Skeletal muscle satellite cell (primary cell): ENCODE measurements around the gene OSBPL9.
"Not testable (repeated sequence)": the region's sequence is repeated elsewhere in the genome, so short reads cannot be mapped to it uniquely, and the experiment has no call there.

Experiments
- H3K27me3 ChIP-seq: 2 replicates; pipeline ENCODE4 v1.7.0; 2013; ENCODE audit warnings: low read length; ENCODE audit not compliant: control insufficient read depth, insufficient read depth
- H3K36me3 ChIP-seq: 2 replicates; pipeline ENCODE4 v1.7.0; 2013; ENCODE audit warnings: mild to moderate bottlenecking, control low read depth, low read length; ENCODE audit not compliant: insufficient read depth
- H3K4me1 ChIP-seq: 2 replicates; pipeline ENCODE4 v1.7.0; 2013; ENCODE audit warnings: low read length; ENCODE audit not compliant: control insufficient read depth, insufficient read depth
- H3K4me2 ChIP-seq: 2 replicates; pipeline ENCODE4 v1.7.0; 2013; ENCODE audit warnings: mild to moderate bottlenecking, low read length
- H3K4me3 ChIP-seq: 2 replicates; pipeline ENCODE4 v1.7.0; 2013; ENCODE audit warnings: low read length
- H3K9ac ChIP-seq: 2 replicates; pipeline ENCODE4 v1.7.0; 2013; ENCODE audit warnings: mild to moderate bottlenecking, low read depth, low read length, moderate library complexity
- H3K9me3 ChIP-seq: replicated peaks from 2 replicates; pipeline ENCODE4 v1.7.0; 2013; ENCODE audit warnings: mild to moderate bottlenecking, control low read depth, low read length

The OSBPL9 gene

GRCh38 chr1:51719146-51719545, 102.3 kb downstream of the OSBPL9 start:
- Histone ChIP-seq H3K27me3 (no peaks in the 10 kb centered on the region), H3K9me3 (no peaks in the 10 kb centered on the region), H3K36me3 (no peaks in the 10 kb centered on the region), H3K4me1 (no peaks in the 10 kb centered on the region), H3K4me3 (no peak overlapping the region), H3K9ac (no peak overlapping the region), H3K4me2 (no peak overlapping the region)

GRCh38 chr1:51724797-51725196, 107.9 kb downstream of the OSBPL9 start:
- no peak overlapping the region for H3K4me2 ChIP-seq
- H3K9ac ChIP-seq: no peak overlapping the region
- no peak overlapping the region for H3K4me3 ChIP-seq
- no peaks in the 10 kb centered on the region for H3K36me3 ChIP-seq
- H3K9me3 ChIP-seq: no peaks in the 10 kb centered on the region
- H3K27me3 ChIP-seq: no peaks in the 10 kb centered on the region
- H3K4me1 ChIP-seq: peaks cover 7% of the 10 kb centered on the region

GRCh38 chr1:51726051-51726450, 109.2 kb downstream of the OSBPL9 start:
- H3K9me3 ChIP-seq: no peaks in the 10 kb centered on the region
- no peaks in the 10 kb centered on the region for H3K27me3 ChIP-seq
- no peak overlapping the region for H3K4me2 ChIP-seq
- no peaks in the 10 kb centered on the region for H3K36me3 ChIP-seq
- H3K4me3 ChIP-seq: no peak overlapping the region
- H3K4me1 ChIP-seq: peaks cover 12% of the 10 kb centered on the region
- no peak overlapping the region for H3K9ac ChIP-seq

GRCh38 chr1:51726544-51727225, 109.8 kb downstream of the OSBPL9 start:
- Histone ChIP-seq H3K9ac (no peak overlapping the region), H3K9me3 (no peaks in the 10 kb centered on the region)

GRCh38 chr1:51727366-51727765, 110.5 kb downstream of the OSBPL9 start:
- H3K4me2 ChIP-seq: no peak overlapping the region
- H3K4me3 ChIP-seq: no peak overlapping the region
- H3K9ac ChIP-seq: no peak overlapping the region
- peaks cover 12% of the 10 kb centered on the region for H3K4me1 ChIP-seq
- no peaks in the 10 kb centered on the region for H3K9me3 ChIP-seq
- no peaks in the 10 kb centered on the region for H3K27me3 ChIP-seq
- H3K36me3 ChIP-seq: no peaks in the 10 kb centered on the region

More at GRCh38 chr1:51726544-51727225, 109.8 kb downstream of the OSBPL9 start:
- H3K4me2 ChIP-seq: no peak overlapping the region
- H3K4me1 ChIP-seq: peaks cover 12% of the 10 kb centered on the region
- no peak overlapping the region for H3K4me3 ChIP-seq
- H3K36me3 ChIP-seq: no peaks in the 10 kb centered on the region
- no peaks in the 10 kb centered on the region for H3K27me3 ChIP-seq

- H3K4me2 ChIP-seq: peak overlapping the region; percentile 86
- peaks cover 12% of the 10 kb centered on the region for H3K4me1 ChIP-seq
- H3K36me3 ChIP-seq: no peaks in the 10 kb centered on the region
- peak overlapping the region; percentile 81 for H3K9ac ChIP-seq
- no peaks in the 10 kb centered on the region for H3K27me3 ChIP-seq
- no peaks in the 10 kb centered on the region for H3K9me3 ChIP-seq
- H3K4me3 ChIP-seq: peak overlapping the region; percentile 71
Observed at GRCh38 chr1:51728611-51729155, 111.8 kb downstream of the OSBPL9 start.

GRCh38 chr1:51729156-51729823, 112.4 kb downstream of the OSBPL9 start:
- Histone ChIP-seq H3K9me3 (no peaks in the 10 kb centered on the region), H3K9ac (peak overlapping the region; percentile 81), H3K27me3 (no peaks in the 10 kb centered on the region), H3K4me3 (peak overlapping the region; percentile 71), H3K4me1 (peaks cover 15% of the 10 kb centered on the region), H3K4me2 (peak overlapping the region; percentile 86), H3K36me3 (no peaks in the 10 kb centered on the region)

GRCh38 chr1:51729824-51730301, 113.0 kb downstream of the OSBPL9 start:
- Histone ChIP-seq H3K4me2 (peak overlapping the region; percentile 86), H3K9me3 (no peaks in the 10 kb centered on the region), H3K36me3 (no peaks in the 10 kb centered on the region), H3K27me3 (no peaks in the 10 kb centered on the region), H3K4me1 (peaks cover 15% of the 10 kb centered on the region), H3K9ac (peak overlapping the region; percentile 77), H3K4me3 (peak overlapping the region; percentile 71)

GRCh38 chr1:51731998-51732397, 115.1 kb downstream of the OSBPL9 start:
- Histone ChIP-seq H3K27me3 (no peaks in the 10 kb centered on the region), H3K4me3 (no peak overlapping the region), H3K9ac (no peak overlapping the region), H3K4me2 (no peak overlapping the region), H3K36me3 (no peaks in the 10 kb centered on the region), H3K4me1 (peaks cover 26% of the 10 kb centered on the region), H3K9me3 (no peaks in the 10 kb centered on the region)

- Histone ChIP-seq H3K4me2 (no peak overlapping the region), H3K36me3 (no peaks in the 10 kb centered on the region), H3K9me3 (no peaks in the 10 kb centered on the region), H3K27me3 (no peaks in the 10 kb centered on the region), H3K4me1 (peaks cover 34% of the 10 kb centered on the region), H3K9ac (no peak overlapping the region), H3K4me3 (no peak overlapping the region)
Observed at GRCh38 chr1:51732701-51733425, 116.0 kb downstream of the OSBPL9 start.

- H3K9ac ChIP-seq, H3K9me3 ChIP-seq, H3K27me3 ChIP-seq, H3K36me3 ChIP-seq, H3K4me2 ChIP-seq, H3K4me3 ChIP-seq: not testable (repeated sequence)
- H3K4me1 ChIP-seq: peaks cover 37% of the 10 kb centered on the region
Observed at GRCh38 chr1:51733426-51733774, 116.5 kb downstream of the OSBPL9 start.
